Ovary (tissue), 9 donors: ENCODE measurements around the gene IP6K2. TPM values are rescaled to one million over a fixed set of nuclear protein-coding genes. Genes with fewer than 3 reads are reported as not detected.

ENCODE experiments used
- DNase-seq, 5 donors: peaks; one replicate each; pipeline ENCODE4 v3.0.0-alpha.2; 2019 to 2020
- H3K27ac ChIP-seq, 2 donors: fragments of 200-600 bp; one replicate each; pipeline versions ENCODE4 v1.5.1 to v1.8.0; 2019 to 2022
- H3K27me3 ChIP-seq: fragments of 200-600 bp; one replicate; pipeline ENCODE4 v1.8.0; 2022
- H3K36me3 ChIP-seq: fragments of 200-600 bp; sonication (generic); one replicate; pipeline ENCODE4 v1.5.1; 2019
- H3K4me1 ChIP-seq: one replicate; pipeline ENCODE4 v1.8.1; 2013; ENCODE audit warnings: mild to moderate bottlenecking, moderate library complexity; ENCODE audit not compliant: insufficient read depth
- H3K4me3 ChIP-seq: fragments of 200-600 bp; sonication (generic); one replicate; pipeline ENCODE4 v1.5.1; 2017
- H3K9me3 ChIP-seq, 2 donors: fragments of 200-600 bp in 1 of 2; sonication (generic) in 1 of 2; one replicate each; pipeline versions ENCODE4 v1.5.1 to v1.8.1; 2013 to 2019; ENCODE audit warnings: mild to moderate bottlenecking in 1 of 2, moderate library complexity in 1 of 2
- CTCF ChIP-seq, 3 donors: fragments of 450-650 bp in 2 of 3; fragments of 200-600 bp in 1 of 3; IDR thresholded peaks; one replicate each; pipeline versions ENCODE4 v1.5.1 to v1.8.0; 2016 to 2022; ENCODE audit warnings: antibody characterized with exemption in 3 of 3, mild to moderate bottlenecking in 1 of 3
- EP300 ChIP-seq: sonication (generic); formaldehyde crosslinking; IDR thresholded peaks from one replicate; pipeline ENCODE4 v1.6.1; 2017; ENCODE audit warnings: antibody characterized with exemption
- POLR2A ChIP-seq: fragments of 450-650 bp; IDR thresholded peaks from one replicate; pipeline ENCODE4 v1.6.1; 2017; ENCODE audit warnings: antibody characterized with exemption, mild to moderate bottlenecking, moderate library complexity
- WGBS, 3 donors: extraction: QIAGEN DNeasy Blood & Tissue Kit in 1 of 3; methylation state at CpG; one replicate each; pipeline versions ENCODE4 v1.1.5 to v1.1.7; 2013 to 2017; 5-methylcytosine and 5-hydroxymethylcytosine counted together
- intact Hi-C, 4 donors: fragments of 100-400 bp; cut with DNase I; formaldehyde crosslinking; loops; one replicate each; pipeline versions ENCODE4 v1.11.0 to v1.15.1; 2022 to 2023
- polyA plus RNA-seq, 2 donors: library from polyadenylated mRNA; stranded (reverse); fragments of 200-250 nt in 1 of 2; fragments of 350-450 nt in 1 of 2; fragmentation: Illumina TruSeq in 1 of 2; extraction: RNeasy Lipid Tissue Mini Kit (QIAGEN cat#74804) in 1 of 2; gene quantifications; one replicate each; pipeline ENCODE4 v1.2.3, GENCODE V29; 2013 to 2014
- total RNA-seq, 7 donors: library from RNA; depleted of rRNA in 2 of 7; stranded (reverse); fragments of >200 nt in 2 of 7; fragmentation: NEBNext Ultra II Directional in 3 of 7; extraction: Animal tissue kit (Norgen Biotek cat#: 25700) in 3 of 7; gene quantifications; one replicate each; pipeline versions ENCODE4 v1.1.0 to v1.2.4, GENCODE V29; 2016 to 2023
- donor health status: DM: no; HTN: no; CAD: no; lungs with moderate emphysema.
- donor health status: DM: no; HTN: no; CAD: no.
- donor health status: Bipolar disorder and iron deficiency.
- donor health status: DM: yes; HTN: yes; CAD: no.
- donor health status: DM: no; HTN: no; CAD: no.
- donor health status: DM: yes; HTN: yes; CAD: no.

IP6K2 gene
- total and polyA plus RNA-seq, 9 donors: 51.8 to 132 (median 62.7) TPM

- no peak for TF ChIP-seq EP300
- peak; percentile 91 to 93 (median 92) for TF ChIP-seq CTCF (IDR thresholded peaks at IDR 0.05)
- peak; percentile 90 for TF ChIP-seq POLR2A
- no peaks in the 10 kb centered on the region for H3K36me3 ChIP-seq
These were observed 31.2 kb downstream of the IP6K2 start, which contains the start of gene NCKIPSD for GRCh38 chr3:48685603-48686511. Gene NCKIPSD (minus strand): TSS chr3:48685915. CDS start chr3:48685807, 108 bp downstream.

GRCh38 chr3:48685293-48685602 lies 31.8 kb downstream of the IP6K2 start:
- Histone ChIP-seq H3K27ac (peak overlapping the region; percentile 47 to 67), H3K4me3 (peak overlapping the region; percentile 90), H3K4me1 (peaks cover 10% of the 10 kb centered on the region), H3K27me3 (no peaks in the 10 kb centered on the region), H3K36me3 (no peaks in the 10 kb centered on the region), H3K9me3 (no peaks in the 10 kb centered on the region)
- no peak for DNase-seq
- intact Hi-C loops: loop anchor here in 1 of 4 donors (10.0 kb wide), 1 partner anchor 220 kb away; a partner anchor contains a TSS
- no peak for TF ChIP-seq CTCF (IDR thresholded peaks at IDR 0.05)
- TF ChIP-seq POLR2A: no peak
- TF ChIP-seq EP300: no peak
- 10 to 12% (median 11%) methylated on average over 8 to 13 of the region's 13 CpGs for WGBS, 3 donors

More at GRCh38 chr3:48685603-48686511, 31.2 kb downstream of the IP6K2 start, which contains the start of gene NCKIPSD:
- H3K9me3 ChIP-seq: no peaks in the 10 kb centered on the region
- 1 to 2% (median 1%) methylated on average over 54 to 97 of the region's 97 CpGs for WGBS, 3 donors
- intact Hi-C loops: loop anchor here in 1 of 4 donors (10.0 kb wide), 1 partner anchor 221 kb away; a partner anchor contains a TSS
- peaks cover 10% of the 10 kb centered on the region for H3K4me1 ChIP-seq
- H3K27me3 ChIP-seq: no peaks in the 10 kb centered on the region
- DNase-seq: peak; percentile 86 to 95 (median 91)
- H3K4me3 ChIP-seq: peak within 1 kb of the TSS; percentile 90
- peak within 1 kb of the TSS; percentile 47 to 67 for H3K27ac ChIP-seq

- TF ChIP-seq POLR2A (no peak), CTCF (IDR thresholded peaks at IDR 0.05) (no peak), EP300 (no peak)
- peak overlapping the region; percentile 2 to 23 for H3K27ac ChIP-seq
- WGBS, 3 donors: 5 to 8% (median 5%) methylated on average over 7 of the region's 7 CpGs
- peaks cover 10% of the 10 kb centered on the region for H3K4me1 ChIP-seq
- DNase-seq: peak; percentile 43 to 79 (median 65)
- H3K4me3 ChIP-seq: peak overlapping the region; percentile 90
- intact Hi-C loops: loop anchor here in 1 of 4 donors (10.0 kb wide), 1 partner anchor 220 kb away; a partner anchor contains a TSS
- no peaks in the 10 kb centered on the region for H3K36me3 ChIP-seq
- H3K9me3 ChIP-seq: no peaks in the 10 kb centered on the region
- H3K27me3 ChIP-seq: no peaks in the 10 kb centered on the region
These were observed 32.4 kb downstream of the IP6K2 start for GRCh38 chr3:48684480-48685143.

GRCh38 chr3:48684054-48684349 lies 33.0 kb downstream of the IP6K2 start:
- WGBS, 3 donors: 7 to 11% (median 10%) methylated on average over 8 of the region's 8 CpGs
- H3K27me3 ChIP-seq: no peaks in the 10 kb centered on the region
- H3K9me3 ChIP-seq: no peaks in the 10 kb centered on the region
- no peak for DNase-seq
- H3K4me3 ChIP-seq: peak overlapping the region; percentile 90
- intact Hi-C loops: loop anchor here in 1 of 4 donors (10.0 kb wide), 1 partner anchor 219 kb away; a partner anchor contains a TSS
- H3K27ac ChIP-seq: peak overlapping the region; percentile 2 to 23
- no peaks in the 10 kb centered on the region for H3K36me3 ChIP-seq
- TF ChIP-seq POLR2A (no peak), EP300 (no peak), CTCF (IDR thresholded peaks at IDR 0.05) (no peak)
- H3K4me1 ChIP-seq: peaks cover 10% of the 10 kb centered on the region
